ENCODE measurements around the gene USP24. TPM values are rescaled to one million over a fixed set of nuclear protein-coding genes. Genes with fewer than 3 reads are reported as not detected.

The USP24 gene
- total and polyA plus RNA-seq, 2 donors (not counting 3 experiments of a cell fraction or from before 2014, with no cell fraction given), result 8.2 to 30.0 TPM

GRCh38 chr1:55128418-55128995, 86.7 kb downstream of the USP24 start:
- intact Hi-C loops (cut with micrococcal nuclease) (no loop called here), dilution Hi-C loops (cut with MboI; ENCODE audit: extremely low pct_ligation_motif_present, low sequenced_read_pairs) (no loop called here)
- no peak overlapping the region for H3K4me3 ChIP-seq (replicated peaks in 1 of 3; ENCODE audit: insufficient read depth in 1 of 3, low read depth in 1 of 3, low read length in 3 of 3)
- H4K20me1 ChIP-seq (replicated peaks; ENCODE audit: control insufficient read depth, extremely low read depth, insufficient read depth, low read length), result no peaks in the 10 kb centered on the region
- peaks cover 15 to 25% of the 10 kb centered on the region in 2 experiments for H3K36me3 ChIP-seq (ENCODE audit: control insufficient read depth in 2 of 2, extremely low read depth in 1 of 2, insufficient read depth in 2 of 2, low read length in 2 of 2)
- FAIRE-seq (no peak), DNase-seq (ENCODE audit: low read depth, low spot score) (no peak)
- H3K27ac ChIP-seq (ENCODE audit: insufficient read depth, low read depth, low read length), result peak overlapping the region; percentile 13
- H3K27me3 ChIP-seq (ENCODE audit: control insufficient read depth in 2 of 2, insufficient read depth in 2 of 2, low read length in 2 of 2), result no peaks in the 10 kb centered on the region
- peaks cover 21% of the 10 kb centered on the region for H3K4me1 ChIP-seq (ENCODE audit: control insufficient read depth, extremely low read depth, insufficient read depth, low read length)
- H2AFZ ChIP-seq (ENCODE audit: low read depth, low read length), result no peak overlapping the region
- POLR2A ChIA-PET, result no interaction called here
- no peaks in the 10 kb centered on the region for H3K9me3 ChIP-seq (replicated peaks; ENCODE audit: control insufficient read depth, insufficient read depth, low read length)
- CTCF ChIA-PET, result interaction anchor here (0.8 to 3.9 kb wide), 2 partner anchors 9 to 149 kb away, joined by 3 to 19 read pairs; no protein-coding TSS in a partner anchor
- H3K9me1 ChIP-seq (replicated peaks; ENCODE audit: control insufficient read depth, extremely low read depth, insufficient read depth, low read length), result no peaks in the 10 kb centered on the region
- no peak for TF ChIP-seq POLR2A (IDR thresholded peaks at IDR 0.05; ENCODE audit: low read depth, low read length)
- TF ChIP-seq MAX (IDR thresholded peaks at IDR 0.05; ENCODE audit: insufficient read depth, insufficient read length), result no peak
- TF ChIP-seq MYC (IDR thresholded peaks at IDR 0.05; ENCODE audit: low read depth, low read length), result no peak
- TF ChIP-seq GATA2 (IDR thresholded peaks at IDR 0.05; ENCODE audit: insufficient read depth, insufficient read length, low read depth, low read length), result no peak
- no peak for TF ChIP-seq EZH2 (IDR thresholded peaks at IDR 0.05; ENCODE audit: borderline replicate concordance, low read depth, low read length, severe bottlenecking)
- no peak for TF ChIP-seq POLR2AphosphoS5 (IDR thresholded peaks at IDR 0.05; ENCODE audit: insufficient read depth, low read depth, low read length)
- TF ChIP-seq CTCF (IDR thresholded peaks at IDR 0.05; ENCODE audit: extremely low read depth in 1 of 2, insufficient read depth in 1 of 2, low read depth in 1 of 2, low read length in 2 of 2), result no peak
- TF ChIP-seq FOS (IDR thresholded peaks at IDR 0.05; ENCODE audit: borderline replicate concordance, insufficient read depth, low read length), result no peak
- no peak for TF ChIP-seq JUN (IDR thresholded peaks at IDR 0.05; ENCODE audit: borderline replicate concordance, insufficient read depth, insufficient read length, low read depth)
- BruUV-seq (replicated peaks), result no TSS peak
- no peaks in the 10 kb centered on the region for H3K79me2 ChIP-seq (ENCODE audit: control insufficient read depth, insufficient read depth, low read length)
- no peak overlapping the region for H3K4me2 ChIP-seq (ENCODE audit: insufficient read depth, low read length)
- H3K9ac ChIP-seq (replicated peaks; ENCODE audit: extremely low read depth, insufficient read depth, low read length), result no peak overlapping the region

Data from endothelial cell of umbilical vein (primary cell).